ENCODE measurements around the gene TACR1. TPM values are rescaled to one million over a fixed set of nuclear protein-coding genes. Genes with fewer than 3 reads are reported as not detected.

TACR1 gene
- total RNA-seq, 4 donors from 2014 or later, result 0.04 to 3.6 (median 1.2) TPM

- WGBS, 2 donors, result 51 to 59% methylated on average over 3 of the region's 3 CpGs
- Histone ChIP-seq H3K4me3 (no peak overlapping the region), H3K27me3 (no peaks in the 10 kb centered on the region), H3K4me1 (no peaks in the 10 kb centered on the region), H3K27ac (no peak overlapping the region), H3K9me3 (no peaks in the 10 kb centered on the region), H3K36me3 (no peaks in the 10 kb centered on the region)
- DNase-seq, result no peak
- TF ChIP-seq CTCF (IDR thresholded peaks at IDR 0.05), result no peak
- TF ChIP-seq POLR2A (IDR thresholded peaks at IDR 0.05), result no peak
- intact Hi-C loops (cut with DNase I), result no loop called here
Observed at GRCh38 chr2:75100011-75100800, 99.1 kb downstream of the TACR1 start.

- intact Hi-C loops (cut with DNase I), result no loop called here
- 80 to 81% methylated on average over 4 of the region's 4 CpGs for WGBS, 2 donors
Observed at GRCh38 chr2:75099521-75099922, 99.8 kb downstream of the TACR1 start.

GRCh38 chr2:75098856-75099255 is 100.5 kb downstream of the TACR1 start:
- Histone ChIP-seq H3K27ac (no peak overlapping the region), H3K27me3 (no peaks in the 10 kb centered on the region), H3K4me1 (no peaks in the 10 kb centered on the region), H3K9me3 (no peaks in the 10 kb centered on the region), H3K4me3 (no peak overlapping the region), H3K36me3 (no peaks in the 10 kb centered on the region)
- no peak for DNase-seq
- intact Hi-C loops (cut with DNase I), result no loop called here
- WGBS, 2 donors, result 22 to 49% methylated on average over 2 of the region's 2 CpGs
- TF ChIP-seq POLR2A (IDR thresholded peaks at IDR 0.05) (no peak), CTCF (IDR thresholded peaks at IDR 0.05) (no peak)

More at GRCh38 chr2:75099521-75099922, 99.8 kb downstream of the TACR1 start:
- Histone ChIP-seq H3K4me3 (no peak overlapping the region), H3K36me3 (no peaks in the 10 kb centered on the region), H3K9me3 (no peaks in the 10 kb centered on the region), H3K27ac (no peak overlapping the region), H3K4me1 (no peaks in the 10 kb centered on the region), H3K27me3 (no peaks in the 10 kb centered on the region)
- TF ChIP-seq CTCF (IDR thresholded peaks at IDR 0.05), result no peak
- TF ChIP-seq POLR2A (IDR thresholded peaks at IDR 0.05), result no peak
- DNase-seq, result no peak

- 89 to 94% methylated on average over 1 of the region's 1 CpG for WGBS, 2 donors
- TF ChIP-seq POLR2A (IDR thresholded peaks at IDR 0.05), result no peak
- TF ChIP-seq CTCF (IDR thresholded peaks at IDR 0.05), result no peak
- Histone ChIP-seq H3K9me3 (no peaks in the 10 kb centered on the region), H3K4me1 (no peaks in the 10 kb centered on the region), H3K4me3 (no peak overlapping the region), H3K36me3 (no peaks in the 10 kb centered on the region), H3K27ac (no peak overlapping the region), H3K27me3 (no peaks in the 10 kb centered on the region)
- intact Hi-C loops (cut with DNase I), result no loop called here
- no peak for DNase-seq
Observed at GRCh38 chr2:75097831-75098230, 101.5 kb downstream of the TACR1 start.

GRCh38 chr2:75094405-75094804 is 104.9 kb downstream of the TACR1 start:
- Histone ChIP-seq H3K4me1 (no peaks in the 10 kb centered on the region), H3K27me3 (no peaks in the 10 kb centered on the region), H3K4me3 (no peak overlapping the region), H3K27ac (no peak overlapping the region), H3K9me3 (no peaks in the 10 kb centered on the region), H3K36me3 (no peaks in the 10 kb centered on the region)
- no peak for TF ChIP-seq CTCF (IDR thresholded peaks at IDR 0.05)
- no peak for TF ChIP-seq POLR2A (IDR thresholded peaks at IDR 0.05)
- WGBS, 2 donors, result 79 to 100% methylated on average over 1 of the region's 1 CpG
- intact Hi-C loops (cut with DNase I), result no loop called here
- DNase-seq, result no peak

All from esophagus squamous epithelium (tissue), 5 donors.